ENCODE data around the gene CFAP221.

CFAP221 gene

DNA sequence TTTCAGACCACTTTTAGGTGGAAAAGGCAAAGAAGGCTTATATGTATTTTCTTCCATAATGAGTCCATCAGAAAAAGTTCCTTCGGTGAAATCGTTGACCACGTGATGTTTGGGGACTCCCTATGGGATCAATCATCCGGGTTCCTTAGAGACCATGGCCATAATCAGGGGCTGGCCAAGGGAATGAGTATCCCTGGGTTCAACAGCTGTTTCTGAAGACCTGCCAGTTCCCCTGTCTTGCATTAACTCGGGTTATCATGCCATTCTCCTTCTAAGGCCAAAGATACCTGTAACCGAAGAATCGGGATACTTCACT lies 116.1 kb downstream of the CFAP221 start:
- no peak overlapping the region for H3K4me3 ChIP-seq (ENCODE audit: low read length)
- no peaks in the 10 kb centered on the region for H3K9me2 ChIP-seq (replicated peaks; ENCODE audit: insufficient read depth, low read length)
- no peak overlapping the region for H3K4me2 ChIP-seq (ENCODE audit: low read depth, low read length)
- TF ChIP-seq EZH2phosphoT487 (IDR thresholded peaks at IDR 0.05; ENCODE audit: low read length) (no peak), CTCF (IDR thresholded peaks at IDR 0.05; ENCODE audit: low read length) (no peak), EZH2 (optimal IDR thresholded peaks at IDR 0.05; ENCODE audit: low read depth, low read length) (no peak)
- H2AFZ ChIP-seq (ENCODE audit: low read length): no peak overlapping the region
- no peak for DNase-seq
- no peaks in the 10 kb centered on the region for H4K20me1 ChIP-seq (ENCODE audit: insufficient read depth, low read length)
- no peaks in the 10 kb centered on the region for H3K4me1 ChIP-seq (ENCODE audit: low read length)
- H3K27ac ChIP-seq (ENCODE audit: low read length): no peak overlapping the region
- no peak overlapping the region for H3K9ac ChIP-seq (ENCODE audit: low read length)
- no peaks in the 10 kb centered on the region for H3K27me3 ChIP-seq (replicated peaks; ENCODE audit: insufficient read depth, low read length)
- no peaks in the 10 kb centered on the region for H3F3A ChIP-seq (ENCODE audit: insufficient read depth, low read length)
- no peaks in the 10 kb centered on the region for H3K79me2 ChIP-seq (ENCODE audit: low read length)
- no peaks in the 10 kb centered on the region for H3K9me3 ChIP-seq (replicated peaks; ENCODE audit: insufficient read depth, low read length)
- H3K36me3 ChIP-seq (replicated peaks; ENCODE audit: insufficient read depth, low read length): no peaks in the 10 kb centered on the region

GRCh38 chr2:119662297-119662696 lies 118.0 kb downstream of the CFAP221 start:
- Histone ChIP-seq H3K4me3 (ENCODE audit: low read length) (no peak overlapping the region), H3K27me3 (replicated peaks; ENCODE audit: insufficient read depth, low read length) (no peaks in the 10 kb centered on the region), H2AFZ (ENCODE audit: low read length) (no peak overlapping the region), H3K27ac (ENCODE audit: low read length) (no peak overlapping the region), H3K9me2 (replicated peaks; ENCODE audit: insufficient read depth, low read length) (no peaks in the 10 kb centered on the region), H4K20me1 (ENCODE audit: insufficient read depth, low read length) (no peaks in the 10 kb centered on the region), H3K9ac (ENCODE audit: low read length) (no peak overlapping the region), H3K36me3 (replicated peaks; ENCODE audit: insufficient read depth, low read length) (no peaks in the 10 kb centered on the region), H3K4me1 (ENCODE audit: low read length) (no peaks in the 10 kb centered on the region), H3K4me2 (ENCODE audit: low read depth, low read length) (no peak overlapping the region), H3K79me2 (ENCODE audit: low read length) (no peaks in the 10 kb centered on the region), H3K9me3 (replicated peaks; ENCODE audit: insufficient read depth, low read length) (no peaks in the 10 kb centered on the region), H3F3A (ENCODE audit: insufficient read depth, low read length) (no peaks in the 10 kb centered on the region)
- TF ChIP-seq EZH2 (optimal IDR thresholded peaks at IDR 0.05; ENCODE audit: low read depth, low read length) (no peak), CTCF (IDR thresholded peaks at IDR 0.05; ENCODE audit: low read length) (no peak), EZH2phosphoT487 (IDR thresholded peaks at IDR 0.05; ENCODE audit: low read length) (no peak)
- DNase-seq: no peak

GRCh38 chr2:119668546-119668945 lies 124.3 kb downstream of the CFAP221 start:
- no peaks in the 10 kb centered on the region for H3K9me3 ChIP-seq (replicated peaks; ENCODE audit: insufficient read depth, low read length)
- no peaks in the 10 kb centered on the region for H3K27me3 ChIP-seq (replicated peaks; ENCODE audit: insufficient read depth, low read length)
- no peaks in the 10 kb centered on the region for H3K9me2 ChIP-seq (replicated peaks; ENCODE audit: insufficient read depth, low read length)
- no peaks in the 10 kb centered on the region for H4K20me1 ChIP-seq (ENCODE audit: insufficient read depth, low read length)
- no peaks in the 10 kb centered on the region for H3K36me3 ChIP-seq (replicated peaks; ENCODE audit: insufficient read depth, low read length)
- no peaks in the 10 kb centered on the region for H3K79me2 ChIP-seq (ENCODE audit: low read length)
- no peak for DNase-seq
- H3K9ac ChIP-seq (ENCODE audit: low read length): no peak overlapping the region
- no peak overlapping the region for H3K27ac ChIP-seq (ENCODE audit: low read length)
- no peaks in the 10 kb centered on the region for H3K4me1 ChIP-seq (ENCODE audit: low read length)
- H3F3A ChIP-seq (ENCODE audit: insufficient read depth, low read length): no peaks in the 10 kb centered on the region
- no peak for TF ChIP-seq EZH2phosphoT487 (IDR thresholded peaks at IDR 0.05; ENCODE audit: low read length)
- no peak for TF ChIP-seq EZH2 (optimal IDR thresholded peaks at IDR 0.05; ENCODE audit: low read depth, low read length)
- no peak for TF ChIP-seq CTCF (IDR thresholded peaks at IDR 0.05; ENCODE audit: low read length)
- H3K4me3 ChIP-seq (ENCODE audit: low read length): no peak overlapping the region
- no peak overlapping the region for H2AFZ ChIP-seq (ENCODE audit: low read length)
- no peak overlapping the region for H3K4me2 ChIP-seq (ENCODE audit: low read depth, low read length)
